Neural cell (in vitro differentiated cells): ENCODE data around the gene RELCH.

Source experiments
- CTCF ChIP-seq: fragments of 450-650 bp; IDR thresholded peaks from 2 replicates; pipeline ENCODE4 v1.5.1; 2014; ENCODE audit warnings: antibody characterized with exemption, mild to moderate bottlenecking, moderate library complexity; ENCODE audit not compliant: poor library complexity, severe bottlenecking
- EP300 ChIP-seq: fragments of 450-650 bp; conservative IDR thresholded peaks from 2 replicates; pipeline ENCODE4 v1.6.1; 2014; ENCODE audit warnings: antibody characterized with exemption, mild to moderate bottlenecking, moderate library complexity; ENCODE audit not compliant: poor library complexity, severe bottlenecking
- EZH2 ChIP-seq: fragments of 200-600, 300-800 bp; shearing (Covaris generic), sonication (generic); IDR thresholded peaks from 2 replicates; pipeline ENCODE4 v1.6.1; 2014; ENCODE audit warnings: antibody characterized with exemption, low read length, borderline replicate concordance, mild to moderate bottlenecking; ENCODE audit not compliant: insufficient read depth, poor library complexity, severe bottlenecking
- MXI1 ChIP-seq: fragments of 450-650 bp; conservative IDR thresholded peaks from 2 replicates; pipeline ENCODE4 v1.6.1; 2014; ENCODE audit warnings: antibody characterized with exemption, mild to moderate bottlenecking; ENCODE audit not compliant: poor library complexity, severe bottlenecking
- POLR2AphosphoS5 ChIP-seq: IDR thresholded peaks from 2 replicates; pipeline ENCODE4 v1.6.1; 2012

GRCh38 chr18:62345909-62346308 is 158.9 kb downstream of the RELCH start:
- TF ChIP-seq CTCF (no peak), EZH2 (no peak), POLR2AphosphoS5 (no peak), EP300 (no peak), MXI1 (no peak)
